ENCODE results near the gene CAMTA1.

CAMTA1 gene

GRCh38 chr1:7404046-7404742, 618.9 kb downstream of the CAMTA1 start:
- no peak for TF ChIP-seq CTCF (IDR thresholded peaks at IDR 0.05; ENCODE audit: low read depth, low read length)

GRCh38 chr1:7405844-7406500, 620.7 kb downstream of the CAMTA1 start:
- H3K4me3 ChIP-seq (ENCODE audit: low read depth, low read length) = no peak overlapping the region
- no peak for TF ChIP-seq CTCF (IDR thresholded peaks at IDR 0.05; ENCODE audit: low read depth, low read length)

More at GRCh38 chr1:7404046-7404742, 618.9 kb downstream of the CAMTA1 start:
- H3K4me3 ChIP-seq (ENCODE audit: low read depth, low read length) = no peak overlapping the region

- no peak overlapping the region for H3K4me3 ChIP-seq (ENCODE audit: low read depth, low read length)
- TF ChIP-seq CTCF (IDR thresholded peaks at IDR 0.05; ENCODE audit: low read depth, low read length) = no peak
These were observed 621.6 kb downstream of the CAMTA1 start for GRCh38 chr1:7406641-7407543.

- H3K4me3 ChIP-seq (ENCODE audit: low read depth, low read length) = no peak overlapping the region
- no peak for TF ChIP-seq CTCF (IDR thresholded peaks at IDR 0.05; ENCODE audit: low read depth, low read length)
These were observed 622.3 kb downstream of the CAMTA1 start for GRCh38 chr1:7407544-7407895.

GRCh38 chr1:7407980-7408770, 622.9 kb downstream of the CAMTA1 start:
- no peak overlapping the region for H3K4me3 ChIP-seq (ENCODE audit: low read depth, low read length)
- TF ChIP-seq CTCF (IDR thresholded peaks at IDR 0.05; ENCODE audit: low read depth, low read length) = no peak

- no peak overlapping the region for H3K4me3 ChIP-seq (ENCODE audit: low read depth, low read length)
- no peak for TF ChIP-seq CTCF (IDR thresholded peaks at IDR 0.05; ENCODE audit: low read depth, low read length)
These were observed 623.5 kb downstream of the CAMTA1 start for GRCh38 chr1:7408771-7409150.

Data from WI38 (cell line).